ENCODE measurements around the gene MAFG. TPM values are rescaled to one million over a fixed set of nuclear protein-coding genes. Genes with fewer than 3 reads are reported as not detected.

The MAFG gene
- polyA plus RNA-seq, 1 of the 3 experiments (the other 2 are of a cell fraction): 38.7 TPM

DNA sequence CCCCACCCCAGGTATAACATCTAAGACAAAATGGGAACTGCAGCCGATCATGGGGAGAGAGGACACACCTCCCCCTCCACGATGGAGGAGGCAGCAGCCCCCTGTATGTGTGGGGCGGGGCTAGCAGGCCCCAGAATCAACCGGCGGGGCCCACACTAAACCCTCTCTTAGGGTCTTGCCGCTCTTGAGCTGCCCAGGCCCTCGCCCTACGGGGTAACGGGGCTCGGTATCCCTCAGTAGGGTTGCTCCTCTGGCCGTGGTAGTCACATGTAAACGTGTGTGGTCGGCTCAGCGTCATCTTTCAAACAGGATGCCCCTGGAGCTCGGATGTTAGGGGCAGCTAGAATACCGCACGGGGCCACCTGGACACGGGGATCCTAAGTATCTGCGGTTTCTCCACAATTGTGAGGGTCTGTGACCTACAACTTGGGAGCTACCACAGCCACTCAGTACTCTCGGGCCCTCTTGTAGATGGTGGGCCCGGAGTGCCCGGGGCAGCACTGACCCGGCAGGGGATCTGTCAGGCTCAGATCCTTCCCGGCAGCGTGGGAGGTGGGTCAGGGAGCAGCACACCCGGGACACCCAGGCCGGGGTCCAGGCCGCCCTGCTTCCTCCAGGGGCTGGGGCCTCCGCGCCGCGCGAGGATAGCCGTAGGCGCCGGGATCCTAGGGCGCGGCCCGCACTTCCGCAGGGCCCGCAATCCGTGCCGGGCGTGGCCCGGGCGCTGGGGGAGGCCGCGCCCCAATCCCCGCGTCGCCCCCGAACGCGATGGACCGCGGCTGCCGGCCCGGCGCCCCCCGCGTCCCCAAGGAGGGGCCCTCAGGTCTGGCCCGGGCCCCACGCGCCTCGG lies 57.2 kb downstream of the MAFG start:
- ChIA-PET POLR2A (interaction anchor here (0.6 to 2.5 kb wide), 14 partner anchors 9 to 363 kb away, joined by 3 to 16 read pairs (median 3); partner anchors contain the start of genes ALYREF, ANAPC11, ARL16 and HGS), CTCF (interaction anchor here (0.8 to 6.9 kb wide), 45 partner anchors 9 to 229 kb away, joined by 3 to 54 read pairs (median 8); partner anchors contain the start of genes ALYREF, ANAPC11, CENPX and DCXR)
- H3K79me2 ChIP-seq (ENCODE audit: insufficient read depth): peaks cover 56% of the 10 kb centered on the region
- H3K36me3 ChIP-seq (replicated peaks in 1 of 2; ENCODE audit: control insufficient read depth in 1 of 2, insufficient read depth in 2 of 2, low read length in 1 of 2): peaks cover 26 to 29% of the 10 kb centered on the region in 2 experiments
- H3K4me2 ChIP-seq: peak overlapping the region; percentile 99
- peak; percentile 74 for DNase-seq
- H3F3A ChIP-seq (replicated peaks; ENCODE audit: insufficient read depth): peaks cover 79% of the 10 kb centered on the region
- H3K4me1 ChIP-seq (ENCODE audit: control insufficient read depth in 1 of 2, insufficient read depth in 2 of 2, low read depth in 1 of 2, low read length in 1 of 2): peaks cover 24 to 51% of the 10 kb centered on the region in 2 experiments; a peak in 3 of 4 replicates
- H3K9me3 ChIP-seq: no peaks in the 10 kb centered on the region
- no peaks in the 10 kb centered on the region for H3K27me3 ChIP-seq (ENCODE audit: insufficient read depth)
- WGBS (ENCODE audit: low lambda C conversion rate): under 1% methylated on average over 21 of the region's 65 CpGs
- peak overlapping the region; percentile 83 to 97 for H3K4me3 ChIP-seq (ENCODE audit: low read depth in 2 of 2, low read length in 1 of 2)
- H3K27ac ChIP-seq (ENCODE audit: low read depth in 2 of 2, low read length in 1 of 2): peak overlapping the region; percentile 86 to 95
- peak overlapping the region; percentile 98 for H3K9ac ChIP-seq
- no peak overlapping the region for H2AFZ ChIP-seq (ENCODE audit: low read depth)
- H3K9me2 ChIP-seq: no peaks in the 10 kb centered on the region
- H4K20me1 ChIP-seq (ENCODE audit: insufficient read depth): peaks cover 40% of the 10 kb centered on the region
- TF ChIP-seq, protein P1, sequence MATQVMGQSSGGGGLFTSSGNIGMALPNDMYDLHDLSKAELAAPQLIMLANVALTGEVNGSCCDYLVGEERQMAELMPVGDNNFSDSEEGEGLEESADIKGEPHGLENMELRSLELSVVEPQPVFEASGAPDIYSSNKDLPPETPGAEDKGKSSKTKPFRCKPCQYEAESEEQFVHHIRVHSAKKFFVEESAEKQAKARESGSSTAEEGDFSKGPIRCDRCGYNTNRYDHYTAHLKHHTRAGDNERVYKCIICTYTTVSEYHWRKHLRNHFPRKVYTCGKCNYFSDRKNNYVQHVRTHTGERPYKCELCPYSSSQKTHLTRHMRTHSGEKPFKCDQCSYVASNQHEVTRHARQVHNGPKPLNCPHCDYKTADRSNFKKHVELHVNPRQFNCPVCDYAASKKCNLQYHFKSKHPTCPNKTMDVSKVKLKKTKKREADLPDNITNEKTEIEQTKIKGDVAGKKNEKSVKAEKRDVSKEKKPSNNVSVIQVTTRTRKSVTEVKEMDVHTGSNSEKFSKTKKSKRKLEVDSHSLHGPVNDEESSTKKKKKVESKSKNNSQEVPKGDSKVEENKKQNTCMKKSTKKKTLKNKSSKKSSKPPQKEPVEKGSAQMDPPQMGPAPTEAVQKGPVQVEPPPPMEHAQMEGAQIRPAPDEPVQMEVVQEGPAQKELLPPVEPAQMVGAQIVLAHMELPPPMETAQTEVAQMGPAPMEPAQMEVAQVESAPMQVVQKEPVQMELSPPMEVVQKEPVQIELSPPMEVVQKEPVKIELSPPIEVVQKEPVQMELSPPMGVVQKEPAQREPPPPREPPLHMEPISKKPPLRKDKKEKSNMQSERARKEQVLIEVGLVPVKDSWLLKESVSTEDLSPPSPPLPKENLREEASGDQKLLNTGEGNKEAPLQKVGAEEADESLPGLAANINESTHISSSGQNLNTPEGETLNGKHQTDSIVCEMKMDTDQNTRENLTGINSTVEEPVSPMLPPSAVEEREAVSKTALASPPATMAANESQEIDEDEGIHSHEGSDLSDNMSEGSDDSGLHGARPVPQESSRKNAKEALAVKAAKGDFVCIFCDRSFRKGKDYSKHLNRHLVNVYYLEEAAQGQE (IDR thresholded peaks at IDR 0.05; ENCODE audit: low read depth, low read length): no peak
- peak; percentile 75 for TF ChIP-seq MXI1 (IDR thresholded peaks at IDR 0.05; ENCODE audit: low read depth, low read length)
- TF ChIP-seq, protein P2, sequence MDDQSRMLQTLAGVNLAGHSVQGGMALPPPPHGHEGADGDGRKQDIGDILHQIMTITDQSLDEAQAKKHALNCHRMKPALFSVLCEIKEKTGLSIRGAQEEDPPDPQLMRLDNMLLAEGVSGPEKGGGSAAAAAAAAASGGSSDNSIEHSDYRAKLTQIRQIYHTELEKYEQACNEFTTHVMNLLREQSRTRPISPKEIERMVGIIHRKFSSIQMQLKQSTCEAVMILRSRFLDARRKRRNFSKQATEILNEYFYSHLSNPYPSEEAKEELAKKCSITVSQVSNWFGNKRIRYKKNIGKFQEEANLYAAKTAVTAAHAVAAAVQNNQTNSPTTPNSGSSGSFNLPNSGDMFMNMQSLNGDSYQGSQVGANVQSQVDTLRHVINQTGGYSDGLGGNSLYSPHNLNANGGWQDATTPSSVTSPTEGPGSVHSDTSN (IDR thresholded peaks at IDR 0.05): peak; percentile 2
- no peak for TF ChIP-seq EP300 (IDR thresholded peaks at IDR 0.05; ENCODE audit: borderline replicate concordance in 1 of 2, low read depth in 1 of 2, low read length in 1 of 2)
- TF ChIP-seq RAD21 (IDR thresholded peaks at IDR 0.05; ENCODE audit: low read length): no peak
- TF ChIP-seq, protein P3, sequence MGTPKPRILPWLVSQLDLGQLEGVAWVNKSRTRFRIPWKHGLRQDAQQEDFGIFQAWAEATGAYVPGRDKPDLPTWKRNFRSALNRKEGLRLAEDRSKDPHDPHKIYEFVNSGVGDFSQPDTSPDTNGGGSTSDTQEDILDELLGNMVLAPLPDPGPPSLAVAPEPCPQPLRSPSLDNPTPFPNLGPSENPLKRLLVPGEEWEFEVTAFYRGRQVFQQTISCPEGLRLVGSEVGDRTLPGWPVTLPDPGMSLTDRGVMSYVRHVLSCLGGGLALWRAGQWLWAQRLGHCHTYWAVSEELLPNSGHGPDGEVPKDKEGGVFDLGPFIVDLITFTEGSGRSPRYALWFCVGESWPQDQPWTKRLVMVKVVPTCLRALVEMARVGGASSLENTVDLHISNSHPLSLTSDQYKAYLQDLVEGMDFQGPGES (IDR thresholded peaks at IDR 0.05; ENCODE audit: low read depth, low read length): no peak
- TF ChIP-seq FOXJ3 (CRISPR knock-in tag; IDR thresholded peaks at IDR 0.05): 0 out of 2 replicates have a peak, but pooled peaks have one; percentile 14
- TF ChIP-seq FOSL2 (IDR thresholded peaks at IDR 0.05; ENCODE audit: borderline replicate concordance, low read depth): no peak
- TF ChIP-seq RCOR1 (IDR thresholded peaks at IDR 0.05; ENCODE audit: low read length): no peak
- no peak for TF ChIP-seq TEAD4 (IDR thresholded peaks at IDR 0.05; ENCODE audit: borderline replicate concordance, insufficient read depth)
- TF ChIP-seq TCF12 (IDR thresholded peaks at IDR 0.05): no peak
- no peak for TF ChIP-seq MEF2A (IDR thresholded peaks at IDR 0.05; ENCODE audit: borderline replicate concordance, low read depth)
- peak; percentile 25; the same call in 1 of the 2 replicates for TF ChIP-seq ELF1 (IDR thresholded peaks at IDR 0.05)
- TF ChIP-seq, protein P4, sequence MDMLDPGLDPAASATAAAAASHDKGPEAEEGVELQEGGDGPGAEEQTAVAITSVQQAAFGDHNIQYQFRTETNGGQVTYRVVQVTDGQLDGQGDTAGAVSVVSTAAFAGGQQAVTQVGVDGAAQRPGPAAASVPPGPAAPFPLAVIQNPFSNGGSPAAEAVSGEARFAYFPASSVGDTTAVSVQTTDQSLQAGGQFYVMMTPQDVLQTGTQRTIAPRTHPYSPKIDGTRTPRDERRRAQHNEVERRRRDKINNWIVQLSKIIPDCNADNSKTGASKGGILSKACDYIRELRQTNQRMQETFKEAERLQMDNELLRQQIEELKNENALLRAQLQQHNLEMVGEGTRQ (IDR thresholded peaks at IDR 0.05; ENCODE audit: borderline replicate concordance, low read depth, low read length): no peak
- TF ChIP-seq, protein P5, sequence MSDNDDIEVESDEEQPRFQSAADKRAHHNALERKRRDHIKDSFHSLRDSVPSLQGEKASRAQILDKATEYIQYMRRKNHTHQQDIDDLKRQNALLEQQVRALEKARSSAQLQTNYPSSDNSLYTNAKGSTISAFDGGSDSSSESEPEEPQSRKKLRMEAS (IDR thresholded peaks at IDR 0.05; ENCODE audit: low read depth): peak; percentile 49
- TF ChIP-seq USF1 (IDR thresholded peaks at IDR 0.05; ENCODE audit: borderline replicate concordance, low read depth): no peak
- TF ChIP-seq FOXM1 (IDR thresholded peaks at IDR 0.05; ENCODE audit: low read depth): no peak
- TF ChIP-seq EZH2phosphoT487 (IDR thresholded peaks at IDR 0.05; ENCODE audit: borderline replicate concordance, low read depth): no peak
- no peak for TF ChIP-seq SMC3 (IDR thresholded peaks at IDR 0.05; ENCODE audit: low read depth, low read length)
- TF ChIP-seq JUND (IDR thresholded peaks at IDR 0.05): no peak
- TF ChIP-seq YY1 (IDR thresholded peaks at IDR 0.05; ENCODE audit: low read depth): peak; percentile 40; the same call in 1 of the 2 replicates
- TF ChIP-seq GATA2 (CRISPR knock-in tag; IDR thresholded peaks at IDR 0.05): no peak
- TF ChIP-seq NRF1 (IDR thresholded peaks at IDR 0.05; ENCODE audit: low read depth, low read length): no peak
- no peak for TF ChIP-seq CHD2 (IDR thresholded peaks at IDR 0.05; ENCODE audit: low read length, partially characterized antibody)
- 0 out of 2 replicates have a peak, but pooled peaks have one; percentile 12 for TF ChIP-seq GABPA (IDR thresholded peaks at IDR 0.05; ENCODE audit: low read depth)
- TF ChIP-seq NFIC (IDR thresholded peaks at IDR 0.05; ENCODE audit: borderline replicate concordance): no peak
